Caco-2 (cell line): ENCODE results near the gene HLX. TPM values are rescaled to one million over a fixed set of nuclear protein-coding genes. Genes with fewer than 3 reads are reported as not detected.

Experiments used
- Bru-seq: library from RNA; stranded (reverse); fragments of 400-500 nt; gene quantifications from one replicate; lab custom pipeline; 2021; lab: Mats Ljungman, UMichigan
- BruChase-seq, 2 experiments: library from RNA; stranded (reverse); fragments of 400-500 nt; gene quantifications; one replicate each; lab custom pipeline; 2021; lab: Mats Ljungman, UMichigan
- BruUV-seq: library from RNA; stranded (reverse); fragments of 400-500 nt; replicated peaks from 2 replicates; lab custom pipeline; 2021; lab: Mats Ljungman, UMichigan
- CTCF ChIA-PET: fragments of 300-600 bp; sonication (Branson Sonifier 250); formaldehyde crosslinking; loops from one replicate; lab custom pipeline; 2022; ENCODE audit warnings: antibody characterized with exemption; lab: Charles Lee
- POLR2A ChIA-PET: fragments of 300-600 bp; sonication (Branson Sonifier 250); formaldehyde crosslinking; loops from one replicate; lab custom pipeline; 2022; ENCODE audit warnings: antibody characterized with exemption; lab: Charles Lee
- DNase-seq, 2 experiments: peaks; one replicate each; pipeline versions ENCODE4 v3.0.0 to v3.0.0-alpha.2; 2020 to 2022
- H3K27me3 ChIP-seq: replicated peaks from 2 replicates; pipeline ENCODE4 v1.6.0; 2011; ENCODE audit warnings: low read length; ENCODE audit not compliant: control insufficient read depth, insufficient read depth
- H3K36me3 ChIP-seq: 2 replicates; pipeline ENCODE4 v1.5.1; 2011; ENCODE audit warnings: low read length; ENCODE audit not compliant: control insufficient read depth, insufficient read depth
- H3K4me1 ChIP-seq: fragments of 250-450 bp; sonication (Bioruptor Pico); 2 replicates; pipeline ENCODE4 v1.5.1; 2020; ENCODE audit warnings: mild to moderate bottlenecking
- H3K4me3 ChIP-seq: 2 replicates; pipeline ENCODE4 v1.5.1; 2011; ENCODE audit warnings: low read depth, mild to moderate bottlenecking, control low read depth, low read length
- H3K9me3 ChIP-seq: fragments of 250-450 bp; sonication (Bioruptor Pico); 2 replicates; pipeline ENCODE4 v1.5.1; 2020; ENCODE audit warnings: mild to moderate bottlenecking, moderate library complexity
- H3K27ac Mint-ChIP-seq: one replicate; pipeline ENCODE4 v1.8.0; 2022; ENCODE audit warnings: mixed read lengths; ENCODE audit not compliant: unreplicated experiment
- H3K27me3 Mint-ChIP-seq: one replicate; pipeline ENCODE4 v1.8.0; 2022; ENCODE audit warnings: mixed read lengths; ENCODE audit not compliant: insufficient read depth, unreplicated experiment
- H3K36me3 Mint-ChIP-seq: one replicate; pipeline ENCODE4 v1.8.0; 2022; ENCODE audit warnings: mild to moderate bottlenecking, mixed read lengths; ENCODE audit not compliant: insufficient read depth, unreplicated experiment
- H3K4me1 Mint-ChIP-seq: one replicate; pipeline ENCODE4 v1.8.0; 2022; ENCODE audit warnings: low read depth, mixed read lengths; ENCODE audit not compliant: unreplicated experiment
- H3K4me3 Mint-ChIP-seq: one replicate; pipeline ENCODE4 v1.8.0; 2022; ENCODE audit warnings: mild to moderate bottlenecking, moderate library complexity, mixed read lengths; ENCODE audit not compliant: unreplicated experiment
- H3K9me3 Mint-ChIP-seq: one replicate; pipeline ENCODE4 v1.8.0; 2022; ENCODE audit warnings: mixed read lengths; ENCODE audit not compliant: unreplicated experiment
- intact Hi-C: fragments of 100-400 bp; cut with micrococcal nuclease; formaldehyde crosslinking; loops from one replicate; pipeline ENCODE4 v1.10.0; 2022; ENCODE audit not compliant: unreplicated experiment
- long read RNA-seq: library from polyadenylated mRNA; stranded (forward); transcript quantifications from one replicate; pipeline ENCODE4 v2.0.0, GENCODE V29; 2022
- total RNA-seq: library from RNA; stranded (reverse); gene quantifications from 2 replicates; pipeline ENCODE4 v1.2.3, GENCODE V29; 2022
- TF ChIP-seq, protein P1 (sequence below), 2 experiments: fragments of 200-600 bp in 1 of 2; IDR thresholded peaks; 1 replicate in 1 of 2; 2 replicates in 1 of 2; pipeline versions ENCODE4 v1.5.1 to v1.8.0; 2011 to 2022; ENCODE audit warnings: antibody characterized with exemption in 1 of 2, control low read depth in 1 of 2, inconsistent platforms in 1 of 2, low read depth in 1 of 2, low read length in 1 of 2, mild to moderate bottlenecking in 1 of 2, moderate library complexity in 1 of 2; ENCODE audit not compliant: insufficient read depth in 1 of 2, severe bottlenecking in 1 of 2, unreplicated experiment in 1 of 2

Gene HLX, protein sequence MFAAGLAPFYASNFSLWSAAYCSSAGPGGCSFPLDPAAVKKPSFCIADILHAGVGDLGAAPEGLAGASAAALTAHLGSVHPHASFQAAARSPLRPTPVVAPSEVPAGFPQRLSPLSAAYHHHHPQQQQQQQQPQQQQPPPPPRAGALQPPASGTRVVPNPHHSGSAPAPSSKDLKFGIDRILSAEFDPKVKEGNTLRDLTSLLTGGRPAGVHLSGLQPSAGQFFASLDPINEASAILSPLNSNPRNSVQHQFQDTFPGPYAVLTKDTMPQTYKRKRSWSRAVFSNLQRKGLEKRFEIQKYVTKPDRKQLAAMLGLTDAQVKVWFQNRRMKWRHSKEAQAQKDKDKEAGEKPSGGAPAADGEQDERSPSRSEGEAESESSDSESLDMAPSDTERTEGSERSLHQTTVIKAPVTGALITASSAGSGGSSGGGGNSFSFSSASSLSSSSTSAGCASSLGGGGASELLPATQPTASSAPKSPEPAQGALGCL
- total RNA-seq, result 0.28 TPM in 1 of 2 replicates, not detected in the other
- percentile 18 among the genes with signal in this experiment for Bru-seq, nascent RNA
- BruChase-seq, experiment 1, labeled RNA remaining after a 2-hour chase, result percentile 28 among the genes with signal in this experiment
- percentile 20 among the genes with signal in this experiment for BruChase-seq, experiment 2, labeled RNA remaining after a 6-hour chase
- long read RNA-seq, full-length matches to known transcripts, result 1 of 1 reads
- long read RNA-seq, partial matches to known transcripts, result 0 of 1 reads
- long read RNA-seq, other reads (novel, unspliced or antisense), result 0 of 1 reads

DNA sequence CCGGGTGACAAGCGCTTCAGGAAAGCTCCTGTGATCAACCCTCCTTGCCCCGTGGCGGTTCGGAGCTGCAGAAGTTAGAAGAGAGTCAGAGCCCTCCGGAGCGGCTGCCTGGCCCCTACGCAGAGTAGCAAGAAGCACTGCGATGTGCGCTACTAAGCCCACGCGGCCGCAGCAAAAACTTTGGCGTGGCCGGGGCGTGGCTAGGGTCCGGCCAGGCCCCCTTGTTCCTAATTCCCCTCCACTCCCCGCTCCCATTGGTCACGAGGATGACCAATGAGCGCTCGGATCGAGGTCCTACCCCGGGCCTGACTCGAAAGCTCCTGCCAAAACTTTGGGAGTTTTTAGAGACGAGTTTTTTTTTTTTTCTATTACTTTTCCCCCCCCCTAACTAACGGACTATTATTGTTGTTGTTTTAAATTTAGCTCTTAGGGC lies at the start of gene HLX:
TSS of gene HLX (plus strand) at position 368 of the 433 bp plus-strand sequence. CDS start 415 bp downstream, outside the sequence.
- Mint-ChIP-seq H3K27me3 (peaks cover 26% of the 10 kb centered on the region), H3K27ac (no peak within 1 kb of the TSS), H3K4me3 (peak within 1 kb of the TSS; percentile 69), H3K9me3 (no peaks in the 10 kb centered on the region), H3K36me3 (no peaks in the 10 kb centered on the region), H3K4me1 (no peaks in the 10 kb centered on the region)
- Histone ChIP-seq H3K9me3 (no peaks in the 10 kb centered on the region), H3K4me1 (peaks cover 5% of the 10 kb centered on the region), H3K36me3 (no peaks in the 10 kb centered on the region), H3K27me3 (peaks cover 1% of the 10 kb centered on the region; the same call in 1 of the 2 replicates), H3K4me3 (peak within 1 kb of the TSS; percentile 56)
- ChIA-PET POLR2A (no interaction called here), CTCF (no interaction called here)
- TF ChIP-seq, protein P1, sequence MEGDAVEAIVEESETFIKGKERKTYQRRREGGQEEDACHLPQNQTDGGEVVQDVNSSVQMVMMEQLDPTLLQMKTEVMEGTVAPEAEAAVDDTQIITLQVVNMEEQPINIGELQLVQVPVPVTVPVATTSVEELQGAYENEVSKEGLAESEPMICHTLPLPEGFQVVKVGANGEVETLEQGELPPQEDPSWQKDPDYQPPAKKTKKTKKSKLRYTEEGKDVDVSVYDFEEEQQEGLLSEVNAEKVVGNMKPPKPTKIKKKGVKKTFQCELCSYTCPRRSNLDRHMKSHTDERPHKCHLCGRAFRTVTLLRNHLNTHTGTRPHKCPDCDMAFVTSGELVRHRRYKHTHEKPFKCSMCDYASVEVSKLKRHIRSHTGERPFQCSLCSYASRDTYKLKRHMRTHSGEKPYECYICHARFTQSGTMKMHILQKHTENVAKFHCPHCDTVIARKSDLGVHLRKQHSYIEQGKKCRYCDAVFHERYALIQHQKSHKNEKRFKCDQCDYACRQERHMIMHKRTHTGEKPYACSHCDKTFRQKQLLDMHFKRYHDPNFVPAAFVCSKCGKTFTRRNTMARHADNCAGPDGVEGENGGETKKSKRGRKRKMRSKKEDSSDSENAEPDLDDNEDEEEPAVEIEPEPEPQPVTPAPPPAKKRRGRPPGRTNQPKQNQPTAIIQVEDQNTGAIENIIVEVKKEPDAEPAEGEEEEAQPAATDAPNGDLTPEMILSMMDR (IDR thresholded peaks at IDR 0.05; ENCODE audit: insufficient read depth in 1 of 2, low read depth in 1 of 2, low read length in 1 of 2, severe bottlenecking in 1 of 2, unreplicated experiment in 1 of 2), result no peak
- intact Hi-C loops, result loop anchor here (10.0 kb wide), 1 partner anchor 166 kb away; no protein-coding TSS in a partner anchor
- no TSS peak for BruUV-seq
- peak in 1 of 2 experiments; percentile 50 for DNase-seq

DNA sequence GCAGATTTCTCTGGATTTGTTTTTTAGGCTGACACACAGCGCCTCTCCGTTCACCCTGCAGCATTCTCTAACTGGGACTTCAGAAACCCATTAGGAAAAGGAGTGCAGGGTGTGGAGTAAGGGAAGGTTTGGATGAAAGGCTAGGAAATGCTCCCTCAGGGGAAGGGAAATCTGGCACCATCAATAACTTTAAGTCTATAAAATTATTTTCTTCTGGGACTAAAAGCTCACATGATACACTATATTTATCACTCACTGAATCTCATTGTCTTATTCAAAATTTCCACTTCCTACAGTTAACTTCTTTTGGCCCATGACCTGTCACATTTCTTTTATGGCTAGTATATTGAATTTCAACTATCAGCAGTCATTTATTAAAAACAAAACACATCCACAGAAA lies 45.8 kb upstream of the HLX start:
- BruUV-seq, result no TSS peak
- DNase-seq, result no peak
- intact Hi-C loops, result no loop called here
- Mint-ChIP-seq H3K27me3 (peaks cover 19% of the 10 kb centered on the region), H3K27ac (no peak overlapping the region), H3K36me3 (no peaks in the 10 kb centered on the region), H3K9me3 (no peaks in the 10 kb centered on the region), H3K4me1 (no peaks in the 10 kb centered on the region), H3K4me3 (no peak overlapping the region)
- POLR2A ChIA-PET, result no interaction called here
- Histone ChIP-seq H3K27me3 (no peaks in the 10 kb centered on the region; the same call in 1 of the 2 replicates), H3K9me3 (no peaks in the 10 kb centered on the region), H3K4me1 (no peaks in the 10 kb centered on the region), H3K36me3 (no peaks in the 10 kb centered on the region), H3K4me3 (no peak overlapping the region)
- CTCF ChIA-PET, result no interaction called here
- TF ChIP-seq, protein P1 (IDR thresholded peaks at IDR 0.05; ENCODE audit: insufficient read depth in 1 of 2, low read depth in 1 of 2, low read length in 1 of 2, severe bottlenecking in 1 of 2, unreplicated experiment in 1 of 2), result no peak

DNA sequence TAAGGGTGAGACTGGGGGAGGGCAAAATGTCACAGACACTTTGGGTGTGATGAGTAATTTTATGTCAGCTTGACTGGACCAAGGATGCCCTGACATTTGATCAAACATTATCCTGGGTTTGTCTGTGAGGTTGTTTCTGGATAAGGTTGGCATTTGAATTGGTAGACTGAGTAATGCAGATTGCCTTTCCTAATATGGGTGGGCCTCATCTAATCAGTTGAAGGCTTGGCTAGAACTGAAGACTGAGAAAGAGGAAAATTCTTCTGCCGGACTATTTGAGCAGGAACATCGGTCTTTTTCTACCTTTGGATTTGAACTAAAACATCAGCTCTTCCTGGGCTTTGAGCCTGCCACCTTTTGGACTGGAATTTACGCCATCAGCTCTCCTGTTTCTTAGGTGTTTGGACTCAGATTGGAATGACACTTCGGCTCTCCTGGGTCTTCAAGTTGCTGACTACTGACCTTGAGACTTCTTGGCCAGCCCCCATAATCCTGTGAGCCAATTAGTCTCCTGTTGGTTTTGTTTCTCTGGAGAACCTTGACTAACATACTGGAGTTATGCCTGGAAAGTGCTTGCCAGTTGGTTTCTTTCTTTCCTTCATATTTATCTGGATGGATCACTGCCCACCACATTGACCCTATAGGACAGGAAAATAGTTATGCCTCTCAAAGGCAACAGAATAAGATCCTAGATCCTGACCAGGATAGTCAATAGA lies 44.9 kb upstream of the HLX start:
- POLR2A ChIA-PET, result no interaction called here
- H3K36me3 ChIP-seq, result no peaks in the 10 kb centered on the region
- H3K27me3 ChIP-seq, result no peaks in the 10 kb centered on the region; the same call in 1 of the 2 replicates
- H3K4me1 ChIP-seq, result no peaks in the 10 kb centered on the region
- H3K27ac Mint-ChIP-seq, result no peak overlapping the region
- H3K9me3 Mint-ChIP-seq, result no peaks in the 10 kb centered on the region
- peaks cover 19% of the 10 kb centered on the region for H3K27me3 Mint-ChIP-seq
- TF ChIP-seq, protein P1 (IDR thresholded peaks at IDR 0.05; ENCODE audit: insufficient read depth in 1 of 2, low read depth in 1 of 2, low read length in 1 of 2, severe bottlenecking in 1 of 2, unreplicated experiment in 1 of 2), result no peak
- no TSS peak for BruUV-seq
- H3K4me1 Mint-ChIP-seq, result no peaks in the 10 kb centered on the region
- DNase-seq, result no peak
- no peaks in the 10 kb centered on the region for H3K36me3 Mint-ChIP-seq
- CTCF ChIA-PET, result no interaction called here
- H3K4me3 ChIP-seq, result no peak overlapping the region
- no peak overlapping the region for H3K4me3 Mint-ChIP-seq
- no peaks in the 10 kb centered on the region for H3K9me3 ChIP-seq
- intact Hi-C loops, result no loop called here
